GM23338 (cell line): Measurements from ENCODE around the gene CCDC38. TPM values are rescaled to one million over a fixed set of nuclear protein-coding genes. Genes with fewer than 3 reads are reported as not detected.

Experiments
- ATAC-seq: fragments of 200-7000 bp; cut with Tn5 transposase; 3 replicates; pipeline ENCODE4 v1.9.1; 2020
- DNase-seq: peaks from one replicate; pipeline ENCODE4 v3.0.0-alpha.2; 2015; ENCODE audit warnings: low spot score
- H2AFZ ChIP-seq: fragments of 200-600 bp; sonication (generic); 2 replicates; pipeline ENCODE4 v1.8.0; 2016; ENCODE audit warnings: antibody characterized with exemption, mild to moderate bottlenecking, moderate library complexity
- H3F3A ChIP-seq: fragments of 200-600 bp; sonication (generic); replicated peaks from 2 replicates; pipeline ENCODE4 v1.8.0; 2017; ENCODE audit warnings: antibody characterized with exemption, mixed run types, low read depth
- H3K27ac ChIP-seq: fragments of 200-600 bp; sonication (generic); 2 replicates; pipeline ENCODE4 v1.6.1; 2016; ENCODE audit warnings: low read depth
- H3K27me3 ChIP-seq: fragments of 200-600 bp; sonication (generic); 2 replicates; pipeline ENCODE4 v1.8.0; 2016; ENCODE audit warnings: mild to moderate bottlenecking, mixed run types, moderate library complexity; ENCODE audit not compliant: insufficient read depth
- H3K36me3 ChIP-seq: fragments of 200-600 bp; sonication (generic); 2 replicates; pipeline ENCODE4 v1.8.0; 2016; ENCODE audit warnings: mild to moderate bottlenecking; ENCODE audit not compliant: insufficient read depth
- H3K4me1 ChIP-seq: fragments of 200-600 bp; sonication (generic); 2 replicates; pipeline ENCODE4 v1.8.0; 2016; ENCODE audit warnings: mild to moderate bottlenecking, moderate library complexity; ENCODE audit not compliant: insufficient read depth
- H3K4me2 ChIP-seq: fragments of 200-600 bp; sonication (generic); 2 replicates; pipeline ENCODE4 v1.7.1; 2017; ENCODE audit warnings: mixed run types
- H3K4me3 ChIP-seq: fragments of 200-600 bp; sonication (generic); 2 replicates; pipeline ENCODE4 v1.6.1; 2016; ENCODE audit warnings: mixed run types
- H3K79me2 ChIP-seq: fragments of 200-600 bp; sonication (generic); replicated peaks from 2 replicates; pipeline ENCODE4 v1.8.0; 2017; ENCODE audit warnings: mild to moderate bottlenecking; ENCODE audit not compliant: insufficient read depth
- H3K9me2 ChIP-seq: fragments of 200-600 bp; sonication (generic); 2 replicates; pipeline ENCODE4 v1.8.0; 2017; ENCODE audit not compliant: insufficient read depth
- H4K20me1 ChIP-seq: fragments of 200-600 bp; sonication (generic); replicated peaks from 2 replicates; pipeline ENCODE4 v1.8.0; 2017; ENCODE audit warnings: mild to moderate bottlenecking; ENCODE audit not compliant: insufficient read depth
- H3K27ac Mint-ChIP-seq: 2 replicates; pipeline ENCODE4 v1.8.0; 2020; ENCODE audit warnings: inconsistent platforms, mild to moderate bottlenecking, moderate library complexity, mixed read lengths
- H3K27me3 Mint-ChIP-seq: 3 replicates; pipeline ENCODE4 v1.8.0; 2022; ENCODE audit warnings: low read depth, mild to moderate bottlenecking, moderate library complexity, mixed read lengths, inconsistent platforms; ENCODE audit not compliant: insufficient read depth, poor library complexity
- H3K36me3 Mint-ChIP-seq: 3 replicates; pipeline ENCODE4 v1.8.0; 2021; ENCODE audit warnings: low read depth, mild to moderate bottlenecking, inconsistent platforms, moderate library complexity, mixed read lengths
- H3K4me1 Mint-ChIP-seq: 3 replicates; pipeline ENCODE4 v1.8.0; 2020; ENCODE audit warnings: mild to moderate bottlenecking, inconsistent platforms, mixed read lengths
- H3K4me3 Mint-ChIP-seq: 3 replicates; pipeline ENCODE4 v1.8.0; 2021; ENCODE audit warnings: moderate library complexity, mild to moderate bottlenecking, inconsistent platforms, mixed read lengths
- H3K9me3 Mint-ChIP-seq: 3 replicates; pipeline ENCODE4 v1.8.0; 2020; ENCODE audit warnings: moderate library complexity, mild to moderate bottlenecking, inconsistent platforms, mixed read lengths
- CTCF ChIP-seq, 2 experiments: fragments of 200-600 bp in 1 of 2; sonication (generic) in 1 of 2; conservative IDR thresholded peaks; 2 replicates each; pipeline versions ENCODE4 v1.5.1 to v1.6.1; 2016 to 2017; ENCODE audit warnings: antibody characterized with exemption in 2 of 2, low read depth in 2 of 2, mild to moderate bottlenecking in 2 of 2, moderate library complexity in 1 of 2
- ETS1 ChIP-seq: IDR thresholded peaks from 2 replicates; pipeline ENCODE4 v1.6.1; 2016; ENCODE audit warnings: antibody characterized with exemption
- EZH2 ChIP-seq: fragments of 200-600 bp; sonication (generic); IDR thresholded peaks from one replicate; pipeline ENCODE4 v1.8.0; 2017; ENCODE audit warnings: antibody characterized with exemption, mild to moderate bottlenecking, low read depth; ENCODE audit not compliant: unreplicated experiment
- NANOG ChIP-seq: IDR thresholded peaks from 2 replicates; pipeline ENCODE4 v1.6.1; 2016; ENCODE audit warnings: antibody characterized with exemption, borderline replicate concordance
- REST ChIP-seq: IDR thresholded peaks from one replicate; pipeline ENCODE4 v1.6.1; 2018; ENCODE audit warnings: antibody characterized with exemption; ENCODE audit not compliant: unreplicated experiment
- ZNF114 ChIP-seq: fragments of 250-450 bp; sonication (Bioruptor Pico); IDR thresholded peaks from 2 replicates; pipeline ENCODE4 v1.5.0; 2020; ENCODE audit warnings: mild to moderate bottlenecking, moderate library complexity
- polyA plus RNA-seq: library from polyadenylated mRNA; unstranded; fragments of >200 nt; fragmentation: Nextera tagmentation; extraction: Ambion mirVana; gene quantifications from 2 replicates; pipeline ENCODE4 v1.2.1, GENCODE V29; 2016
- total RNA-seq: library from RNA; depleted of rRNA; stranded (reverse); fragments of >200 nt; shearing (Covaris generic); gene quantifications from 2 replicates; pipeline ENCODE4 v1.2.3, GENCODE V29; 2014

The CCDC38 gene
- total and polyA plus RNA-seq, 2 experiments from 2014 or later: not detected

GRCh38 chr12:95960241-95960640 is 17.8 kb upstream of the CCDC38 start (continued):
- TF ChIP-seq REST: no peak

- H3K9me3 Mint-ChIP-seq: no peaks in the 10 kb centered on the region
- peaks cover 7% of the 10 kb centered on the region for H3K27me3 Mint-ChIP-seq
- no peaks in the 10 kb centered on the region for H3K9me2 ChIP-seq
- H3K4me1 ChIP-seq: peaks cover 5% of the 10 kb centered on the region; the same call in 1 of the 2 replicates
- peak; percentile 76 for ATAC-seq
- H3K79me2 ChIP-seq: no peaks in the 10 kb centered on the region
- H3K4me3 Mint-ChIP-seq: no peak overlapping the region
- H3K4me3 ChIP-seq: no peak overlapping the region
- H2AFZ ChIP-seq: no peak overlapping the region
- no peak overlapping the region for H3K4me2 ChIP-seq
- H3K27me3 ChIP-seq: no peaks in the 10 kb centered on the region
- H3K36me3 Mint-ChIP-seq: no peaks in the 10 kb centered on the region
- no peak overlapping the region for H3K27ac ChIP-seq
- peaks cover 15% of the 10 kb centered on the region; the same call in 2 of the 3 replicates for H3K4me1 Mint-ChIP-seq
- TF ChIP-seq CTCF (conservative IDR thresholded peaks at IDR 0.05; ENCODE audit: low read depth in 2 of 2) (peak; percentile 51 to 66), ETS1 (no peak)
- no peaks in the 10 kb centered on the region for H4K20me1 ChIP-seq
- H3K27ac Mint-ChIP-seq: no peak overlapping the region
- peak; percentile 63 for DNase-seq
- no peaks in the 10 kb centered on the region for H3K36me3 ChIP-seq
- H3F3A ChIP-seq: no peaks in the 10 kb centered on the region
Measured at GRCh38 chr12:95959107-95959506, 16.7 kb upstream of the CCDC38 start.

GRCh38 chr12:95956557-95957145 is 14.2 kb upstream of the CCDC38 start:
- no peaks in the 10 kb centered on the region for H3K36me3 Mint-ChIP-seq
- Histone ChIP-seq H4K20me1 (no peaks in the 10 kb centered on the region), H3K4me1 (peaks cover 5% of the 10 kb centered on the region; the same call in 1 of the 2 replicates), H3K9me2 (no peaks in the 10 kb centered on the region), H3K36me3 (no peaks in the 10 kb centered on the region), H3K4me2 (no peak overlapping the region), H3K27ac (no peak overlapping the region), H3K4me3 (no peak overlapping the region), H2AFZ (peak overlapping the region; percentile 86; the same call in 1 of the 2 replicates), H3K27me3 (no peaks in the 10 kb centered on the region), H3F3A (no peaks in the 10 kb centered on the region), H3K79me2 (no peaks in the 10 kb centered on the region)
- no peaks in the 10 kb centered on the region for H3K9me3 Mint-ChIP-seq
- ATAC-seq: peak; percentile 84
- no peak overlapping the region for H3K27ac Mint-ChIP-seq
- H3K27me3 Mint-ChIP-seq: peaks cover 7% of the 10 kb centered on the region
- peaks cover 15% of the 10 kb centered on the region; the same call in 2 of the 3 replicates for H3K4me1 Mint-ChIP-seq
- peak; percentile 29 for DNase-seq
- no peak overlapping the region for H3K4me3 Mint-ChIP-seq
- TF ChIP-seq REST (no peak), CTCF (conservative IDR thresholded peaks at IDR 0.05; ENCODE audit: low read depth in 2 of 2) (no peak), EZH2 (no peak), ZNF114 (no peak), NANOG (no peak), ETS1 (no peak)
